K562 (cell line): ENCODE measurements around the gene PNMA8A.

Experiments used
- BRF1 ChIP-seq: IDR thresholded peaks from 3 replicates; pipeline ENCODE4 v1.6.1; 2011; ENCODE audit warnings: borderline replicate concordance, mild to moderate bottlenecking; ENCODE audit not compliant: insufficient read length; ENCODE audit errors: extremely low read depth
- CTCF ChIP-seq, 3 experiments: IDR thresholded peaks in 2 of 3; conservative IDR thresholded peaks in 1 of 3; 2 replicates each; pipeline ENCODE4 v1.5.1; 2011 to 2012; ENCODE audit warnings: low read length in 3 of 3, mild to moderate bottlenecking in 3 of 3, control low read depth in 2 of 3, improper control_type of control experiment in 1 of 3, inconsistent platforms in 1 of 3, low read depth in 1 of 3, mixed read lengths in 1 of 3, moderate library complexity in 1 of 3; ENCODE audit not compliant: insufficient read depth in 2 of 3
- GTF2F1 ChIP-seq: IDR thresholded peaks from 2 replicates; pipeline ENCODE4 v1.6.1; 2011; ENCODE audit warnings: low read depth, low read length, improper control_type of control experiment
- POLR2A ChIP-seq: fragments of 450-650 bp; conservative IDR thresholded peaks from 2 replicates; pipeline ENCODE4 v1.6.1; 2016
- TCF7L2 ChIP-seq: fragments of 150-350 bp; IDR thresholded peaks from 2 replicates; pipeline ENCODE4 v1.6.1; 2016; ENCODE audit warnings: low read depth, mild to moderate bottlenecking, low read length, moderate library complexity
- TEAD4 ChIP-seq, 2 experiments: sonication (generic) in 1 of 2; formaldehyde crosslinking in 1 of 2; IDR thresholded peaks; 2 replicates each; pipeline versions ENCODE4 v1.6.1 to v1.8.0; 2012 to 2022; ENCODE audit warnings: borderline replicate concordance in 1 of 2, inconsistent platforms in 1 of 2, low read length in 1 of 2, mild to moderate bottlenecking in 1 of 2, missing genetic modification reagents in 1 of 2
- ZBTB33 ChIP-seq: sonication (generic); formaldehyde crosslinking; IDR thresholded peaks from 2 replicates; pipeline ENCODE4 v1.8.1; 2023; ENCODE audit warnings: mild to moderate bottlenecking, missing genetic modification reagents
- ZBTB5 ChIP-seq: fragments of 450-650 bp; IDR thresholded peaks from 2 replicates; pipeline ENCODE4 v1.6.1; 2017; ENCODE audit warnings: antibody characterized with exemption
- ZKSCAN8 ChIP-seq: fragments of 200-800 bp; sonication (Bioruptor generic); IDR thresholded peaks from 2 replicates; pipeline ENCODE4 v1.6.1; 2016; ENCODE audit warnings: missing genetic modification characterization, missing compliant biosample characterization

GRCh38 chr19:46480415-46480814 lies 9.1 kb upstream of the PNMA8A start:
- TF ChIP-seq BRF1: no peak
- TF ChIP-seq CTCF (IDR thresholded peaks at IDR 0.05 in 2 of 3, conservative IDR thresholded peaks at IDR 0.05 in 1 of 3; ENCODE audit: insufficient read depth in 2 of 3, low read depth in 1 of 3, low read length in 3 of 3): no peak
- no peak for TF ChIP-seq POLR2A
- TF ChIP-seq ZBTB5: no peak
- no peak for TF ChIP-seq TCF7L2
- TF ChIP-seq ZBTB33 (CRISPR knock-in tag): no peak
- TF ChIP-seq GTF2F1: no peak
- TF ChIP-seq TEAD4 (IDR thresholded peaks at IDR 0.05; ENCODE audit: low read length): no peak
- no peak for TF ChIP-seq TEAD4 (CRISPR knock-in tag; IDR thresholded peaks at IDR 0.05; ENCODE audit: borderline replicate concordance)
- TF ChIP-seq ZKSCAN8 (CRISPR knock-in tag): no peak
